GM23338 (cell line): Measurements from ENCODE around the gene LCE1C. TPM values are rescaled to one million over a fixed set of nuclear protein-coding genes. Genes with fewer than 3 reads are reported as not detected.

Experiments
- CREB1 ChIP-seq: fragments of 250-450 bp; sonication (Bioruptor Pico); IDR thresholded peaks from 2 replicates; pipeline ENCODE4 v1.5.0; 2020; ENCODE audit warnings: low read depth, mild to moderate bottlenecking, moderate library complexity
- EZH2 ChIP-seq: fragments of 200-600 bp; sonication (generic); IDR thresholded peaks from one replicate; pipeline ENCODE4 v1.8.0; 2017; ENCODE audit warnings: antibody characterized with exemption, mild to moderate bottlenecking, low read depth; ENCODE audit not compliant: unreplicated experiment
- EZH2phosphoT487 ChIP-seq: fragments of 200-600 bp; sonication (generic); IDR thresholded peaks from one replicate; pipeline ENCODE4 v1.8.1; 2018; ENCODE audit warnings: antibody characterized with exemption; ENCODE audit not compliant: unreplicated experiment
- JUNB ChIP-seq: IDR thresholded peaks from one replicate; pipeline ENCODE4 v1.6.1; 2016; ENCODE audit warnings: antibody characterized with exemption; ENCODE audit not compliant: unreplicated experiment
- POLR2AphosphoS5 ChIP-seq: IDR thresholded peaks from 2 replicates; pipeline ENCODE4 v1.6.1; 2016; ENCODE audit warnings: antibody characterized with exemption, low read depth
- STAT1 ChIP-seq: IDR thresholded peaks from one replicate; pipeline ENCODE4 v1.6.1; 2016; ENCODE audit warnings: antibody characterized with exemption; ENCODE audit not compliant: unreplicated experiment
- ZNF114 ChIP-seq: fragments of 250-450 bp; sonication (Bioruptor Pico); IDR thresholded peaks from 2 replicates; pipeline ENCODE4 v1.5.0; 2020; ENCODE audit warnings: mild to moderate bottlenecking, moderate library complexity
- ZNF331 ChIP-seq: fragments of 250-450 bp; sonication (Bioruptor Pico); IDR thresholded peaks from 2 replicates; pipeline ENCODE4 v1.5.0; 2020; ENCODE audit warnings: low read depth, mild to moderate bottlenecking, moderate library complexity
- polyA plus RNA-seq: library from polyadenylated mRNA; unstranded; fragments of >200 nt; fragmentation: Nextera tagmentation; extraction: Ambion mirVana; gene quantifications from 2 replicates; pipeline ENCODE4 v1.2.1, GENCODE V29; 2016
- total RNA-seq: library from RNA; depleted of rRNA; stranded (reverse); fragments of >200 nt; shearing (Covaris generic); gene quantifications from 2 replicates; pipeline ENCODE4 v1.2.3, GENCODE V29; 2014
- TF ChIP-seq, protein P1 (sequence below): fragments of 250-450 bp; sonication (Bioruptor Pico); IDR thresholded peaks from 2 replicates; pipeline ENCODE4 v1.5.0; 2020; ENCODE audit warnings: mild to moderate bottlenecking, moderate library complexity
- TF ChIP-seq, protein P2 (sequence below): IDR thresholded peaks from 2 replicates; pipeline ENCODE4 v1.6.1; 2016; ENCODE audit warnings: antibody characterized with exemption
- TF ChIP-seq, protein P3 (sequence below): IDR thresholded peaks from one replicate; pipeline ENCODE4 v1.6.1; 2018; ENCODE audit warnings: antibody characterized with exemption; ENCODE audit not compliant: unreplicated experiment
- TF ChIP-seq, protein P4 (sequence below), 2 experiments: fragments of 200-600 bp in 1 of 2; sonication (generic) in 1 of 2; conservative IDR thresholded peaks; 2 replicates each; pipeline versions ENCODE4 v1.5.1 to v1.6.1; 2016 to 2017; ENCODE audit warnings: antibody characterized with exemption in 2 of 2, low read depth in 2 of 2, mild to moderate bottlenecking in 2 of 2, moderate library complexity in 1 of 2

Gene LCE1C
- total and polyA plus RNA-seq, 2 experiments from 2014 or later, result not detected

DNA sequence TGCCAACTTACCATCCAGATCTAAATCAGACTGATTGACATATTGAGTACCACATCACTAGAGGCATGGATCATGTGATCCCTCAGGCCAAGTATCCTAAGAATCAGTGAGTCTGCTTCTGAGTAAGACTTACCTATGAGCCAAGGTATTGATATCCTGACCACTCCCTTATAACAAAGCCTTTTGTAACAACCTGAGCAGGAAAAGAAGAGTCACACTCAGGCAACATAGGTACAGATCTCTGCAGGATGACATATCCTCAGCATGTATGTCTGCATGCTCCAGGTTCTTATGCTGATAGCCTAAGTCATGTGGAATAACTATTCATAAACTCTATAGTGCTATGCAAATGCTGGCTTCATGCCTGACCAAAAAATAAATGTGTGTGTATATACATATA is 18.5 kb upstream of the LCE1C start (continued):
- TF ChIP-seq, protein P1, sequence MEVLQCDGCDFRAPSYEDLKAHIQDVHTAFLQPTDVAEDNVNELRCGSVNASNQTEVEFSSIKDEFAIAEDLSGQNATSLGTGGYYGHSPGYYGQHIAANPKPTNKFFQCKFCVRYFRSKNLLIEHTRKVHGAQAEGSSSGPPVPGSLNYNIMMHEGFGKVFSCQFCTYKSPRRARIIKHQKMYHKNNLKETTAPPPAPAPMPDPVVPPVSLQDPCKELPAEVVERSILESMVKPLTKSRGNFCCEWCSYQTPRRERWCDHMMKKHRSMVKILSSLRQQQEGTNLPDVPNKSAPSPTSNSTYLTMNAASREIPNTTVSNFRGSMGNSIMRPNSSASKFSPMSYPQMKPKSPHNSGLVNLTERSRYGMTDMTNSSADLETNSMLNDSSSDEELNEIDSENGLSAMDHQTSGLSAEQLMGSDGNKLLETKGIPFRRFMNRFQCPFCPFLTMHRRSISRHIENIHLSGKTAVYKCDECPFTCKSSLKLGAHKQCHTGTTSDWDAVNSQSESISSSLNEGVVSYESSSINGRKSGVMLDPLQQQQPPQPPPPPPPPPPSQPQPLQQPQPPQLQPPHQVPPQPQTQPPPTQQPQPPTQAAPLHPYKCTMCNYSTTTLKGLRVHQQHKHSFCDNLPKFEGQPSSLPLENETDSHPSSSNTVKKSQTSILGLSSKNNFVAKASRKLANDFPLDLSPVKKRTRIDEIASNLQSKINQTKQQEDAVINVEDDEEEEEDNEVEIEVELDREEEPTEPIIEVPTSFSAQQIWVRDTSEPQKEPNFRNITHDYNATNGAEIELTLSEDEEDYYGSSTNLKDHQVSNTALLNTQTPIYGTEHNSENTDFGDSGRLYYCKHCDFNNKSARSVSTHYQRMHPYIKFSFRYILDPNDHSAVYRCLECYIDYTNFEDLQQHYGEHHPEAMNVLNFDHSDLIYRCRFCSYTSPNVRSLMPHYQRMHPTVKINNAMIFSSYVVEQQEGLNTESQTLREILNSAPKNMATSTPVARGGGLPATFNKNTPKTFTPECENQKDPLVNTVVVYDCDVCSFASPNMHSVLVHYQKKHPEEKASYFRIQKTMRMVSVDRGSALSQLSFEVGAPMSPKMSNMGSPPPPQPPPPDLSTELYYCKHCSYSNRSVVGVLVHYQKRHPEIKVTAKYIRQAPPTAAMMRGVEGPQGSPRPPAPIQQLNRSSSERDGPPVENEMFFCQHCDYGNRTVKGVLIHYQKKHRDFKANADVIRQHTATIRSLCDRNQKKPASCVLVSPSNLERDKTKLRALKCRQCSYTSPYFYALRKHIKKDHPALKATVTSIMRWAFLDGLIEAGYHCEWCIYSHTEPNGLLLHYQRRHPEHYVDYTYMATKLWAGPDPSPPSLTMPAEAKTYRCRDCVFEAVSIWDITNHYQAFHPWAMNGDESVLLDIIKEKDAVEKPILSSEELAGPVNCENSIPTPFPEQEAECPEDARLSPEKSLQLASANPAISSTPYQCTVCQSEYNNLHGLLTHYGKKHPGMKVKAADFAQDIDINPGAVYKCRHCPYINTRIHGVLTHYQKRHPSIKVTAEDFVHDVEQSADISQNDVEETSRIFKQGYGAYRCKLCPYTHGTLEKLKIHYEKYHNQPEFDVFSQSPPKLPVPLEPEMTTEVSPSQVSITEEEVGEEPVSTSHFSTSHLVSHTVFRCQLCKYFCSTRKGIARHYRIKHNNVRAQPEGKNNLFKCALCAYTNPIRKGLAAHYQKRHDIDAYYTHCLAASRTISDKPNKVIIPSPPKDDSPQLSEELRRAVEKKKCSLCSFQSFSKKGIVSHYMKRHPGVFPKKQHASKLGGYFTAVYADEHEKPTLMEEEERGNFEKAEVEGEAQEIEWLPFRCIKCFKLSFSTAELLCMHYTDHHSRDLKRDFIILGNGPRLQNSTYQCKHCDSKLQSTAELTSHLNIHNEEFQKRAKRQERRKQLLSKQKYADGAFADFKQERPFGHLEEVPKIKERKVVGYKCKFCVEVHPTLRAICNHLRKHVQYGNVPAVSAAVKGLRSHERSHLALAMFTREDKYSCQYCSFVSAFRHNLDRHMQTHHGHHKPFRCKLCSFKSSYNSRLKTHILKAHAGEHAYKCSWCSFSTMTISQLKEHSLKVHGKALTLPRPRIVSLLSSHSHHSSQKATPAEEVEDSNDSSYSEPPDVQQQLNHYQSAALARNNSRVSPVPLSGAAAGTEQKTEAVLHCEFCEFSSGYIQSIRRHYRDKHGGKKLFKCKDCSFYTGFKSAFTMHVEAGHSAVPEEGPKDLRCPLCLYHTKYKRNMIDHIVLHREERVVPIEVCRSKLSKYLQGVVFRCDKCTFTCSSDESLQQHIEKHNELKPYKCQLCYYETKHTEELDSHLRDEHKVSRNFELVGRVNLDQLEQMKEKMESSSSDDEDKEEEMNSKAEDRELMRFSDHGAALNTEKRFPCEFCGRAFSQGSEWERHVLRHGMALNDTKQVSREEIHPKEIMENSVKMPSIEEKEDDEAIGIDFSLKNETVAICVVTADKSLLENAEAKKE (CRISPR knock-in tag), result no peak
- TF ChIP-seq, protein P2, sequence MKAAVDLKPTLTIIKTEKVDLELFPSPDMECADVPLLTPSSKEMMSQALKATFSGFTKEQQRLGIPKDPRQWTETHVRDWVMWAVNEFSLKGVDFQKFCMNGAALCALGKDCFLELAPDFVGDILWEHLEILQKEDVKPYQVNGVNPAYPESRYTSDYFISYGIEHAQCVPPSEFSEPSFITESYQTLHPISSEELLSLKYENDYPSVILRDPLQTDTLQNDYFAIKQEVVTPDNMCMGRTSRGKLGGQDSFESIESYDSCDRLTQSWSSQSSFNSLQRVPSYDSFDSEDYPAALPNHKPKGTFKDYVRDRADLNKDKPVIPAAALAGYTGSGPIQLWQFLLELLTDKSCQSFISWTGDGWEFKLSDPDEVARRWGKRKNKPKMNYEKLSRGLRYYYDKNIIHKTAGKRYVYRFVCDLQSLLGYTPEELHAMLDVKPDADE, result no peak
- no peak for TF ChIP-seq EZH2phosphoT487
- TF ChIP-seq, protein P3, sequence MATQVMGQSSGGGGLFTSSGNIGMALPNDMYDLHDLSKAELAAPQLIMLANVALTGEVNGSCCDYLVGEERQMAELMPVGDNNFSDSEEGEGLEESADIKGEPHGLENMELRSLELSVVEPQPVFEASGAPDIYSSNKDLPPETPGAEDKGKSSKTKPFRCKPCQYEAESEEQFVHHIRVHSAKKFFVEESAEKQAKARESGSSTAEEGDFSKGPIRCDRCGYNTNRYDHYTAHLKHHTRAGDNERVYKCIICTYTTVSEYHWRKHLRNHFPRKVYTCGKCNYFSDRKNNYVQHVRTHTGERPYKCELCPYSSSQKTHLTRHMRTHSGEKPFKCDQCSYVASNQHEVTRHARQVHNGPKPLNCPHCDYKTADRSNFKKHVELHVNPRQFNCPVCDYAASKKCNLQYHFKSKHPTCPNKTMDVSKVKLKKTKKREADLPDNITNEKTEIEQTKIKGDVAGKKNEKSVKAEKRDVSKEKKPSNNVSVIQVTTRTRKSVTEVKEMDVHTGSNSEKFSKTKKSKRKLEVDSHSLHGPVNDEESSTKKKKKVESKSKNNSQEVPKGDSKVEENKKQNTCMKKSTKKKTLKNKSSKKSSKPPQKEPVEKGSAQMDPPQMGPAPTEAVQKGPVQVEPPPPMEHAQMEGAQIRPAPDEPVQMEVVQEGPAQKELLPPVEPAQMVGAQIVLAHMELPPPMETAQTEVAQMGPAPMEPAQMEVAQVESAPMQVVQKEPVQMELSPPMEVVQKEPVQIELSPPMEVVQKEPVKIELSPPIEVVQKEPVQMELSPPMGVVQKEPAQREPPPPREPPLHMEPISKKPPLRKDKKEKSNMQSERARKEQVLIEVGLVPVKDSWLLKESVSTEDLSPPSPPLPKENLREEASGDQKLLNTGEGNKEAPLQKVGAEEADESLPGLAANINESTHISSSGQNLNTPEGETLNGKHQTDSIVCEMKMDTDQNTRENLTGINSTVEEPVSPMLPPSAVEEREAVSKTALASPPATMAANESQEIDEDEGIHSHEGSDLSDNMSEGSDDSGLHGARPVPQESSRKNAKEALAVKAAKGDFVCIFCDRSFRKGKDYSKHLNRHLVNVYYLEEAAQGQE, result no peak
- no peak for TF ChIP-seq ZNF331 (CRISPR knock-in tag)
- TF ChIP-seq POLR2AphosphoS5, result no peak
- TF ChIP-seq STAT1, result no peak
- no peak for TF ChIP-seq ZNF114 (CRISPR knock-in tag)
- no peak for TF ChIP-seq CREB1 (CRISPR knock-in tag)
- TF ChIP-seq, protein P4, sequence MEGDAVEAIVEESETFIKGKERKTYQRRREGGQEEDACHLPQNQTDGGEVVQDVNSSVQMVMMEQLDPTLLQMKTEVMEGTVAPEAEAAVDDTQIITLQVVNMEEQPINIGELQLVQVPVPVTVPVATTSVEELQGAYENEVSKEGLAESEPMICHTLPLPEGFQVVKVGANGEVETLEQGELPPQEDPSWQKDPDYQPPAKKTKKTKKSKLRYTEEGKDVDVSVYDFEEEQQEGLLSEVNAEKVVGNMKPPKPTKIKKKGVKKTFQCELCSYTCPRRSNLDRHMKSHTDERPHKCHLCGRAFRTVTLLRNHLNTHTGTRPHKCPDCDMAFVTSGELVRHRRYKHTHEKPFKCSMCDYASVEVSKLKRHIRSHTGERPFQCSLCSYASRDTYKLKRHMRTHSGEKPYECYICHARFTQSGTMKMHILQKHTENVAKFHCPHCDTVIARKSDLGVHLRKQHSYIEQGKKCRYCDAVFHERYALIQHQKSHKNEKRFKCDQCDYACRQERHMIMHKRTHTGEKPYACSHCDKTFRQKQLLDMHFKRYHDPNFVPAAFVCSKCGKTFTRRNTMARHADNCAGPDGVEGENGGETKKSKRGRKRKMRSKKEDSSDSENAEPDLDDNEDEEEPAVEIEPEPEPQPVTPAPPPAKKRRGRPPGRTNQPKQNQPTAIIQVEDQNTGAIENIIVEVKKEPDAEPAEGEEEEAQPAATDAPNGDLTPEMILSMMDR (conservative IDR thresholded peaks at IDR 0.05; ENCODE audit: low read depth in 2 of 2), result no peak
- no peak for TF ChIP-seq JUNB
- TF ChIP-seq EZH2, result no peak
